WTC11 (cell line): Measurements from ENCODE around the gene RPS16. TPM values are rescaled to one million over a fixed set of nuclear protein-coding genes. Genes with fewer than 3 reads are reported as not detected.

Source experiments
- ATAC-seq: fragments of 200-7000 bp; cut with Tn5 transposase; 2 replicates; pipeline ENCODE4 v1.10.0; 2021; ENCODE audit warnings: mild to moderate bottlenecking, moderate library complexity
- CTCF ChIA-PET: fragments of 300-600 bp; sonication (Branson Sonifier 250); formaldehyde crosslinking; loops from one replicate; lab custom pipeline; 2021; ENCODE audit warnings: antibody characterized with exemption; lab: Charles Lee
- POLR2A ChIA-PET: fragments of 350-600 bp; sonication (Branson Sonifier 250); formaldehyde crosslinking; loops from one replicate; lab custom pipeline; 2021; ENCODE audit warnings: antibody characterized with exemption; lab: Charles Lee
- DNase-seq: peaks from one replicate; pipeline ENCODE4 v3.0.0; 2021; ENCODE audit warnings: low spot score
- H3K27ac Mint-ChIP-seq: 2 replicates; pipeline ENCODE4 v1.8.0; 2021; ENCODE audit warnings: mixed read lengths
- H3K27me3 Mint-ChIP-seq: 2 replicates; pipeline ENCODE4 v1.8.0; 2021; ENCODE audit warnings: low read depth, mild to moderate bottlenecking, moderate library complexity, mixed read lengths
- H3K36me3 Mint-ChIP-seq: 2 replicates; pipeline ENCODE4 v1.8.0; 2021; ENCODE audit warnings: mixed read lengths
- H3K4me1 Mint-ChIP-seq: 2 replicates; pipeline ENCODE4 v1.8.0; 2022; ENCODE audit warnings: mixed read lengths
- H3K4me3 Mint-ChIP-seq: 2 replicates; pipeline ENCODE4 v1.8.0; 2021; ENCODE audit warnings: mild to moderate bottlenecking, moderate library complexity, mixed read lengths
- H3K9me3 Mint-ChIP-seq: 2 replicates; pipeline ENCODE4 v1.8.0; 2021; ENCODE audit warnings: mixed read lengths
- CREB1 ChIP-seq: sonication (generic); formaldehyde crosslinking; IDR thresholded peaks from 2 replicates; pipeline ENCODE4 v1.8.0; 2023; ENCODE audit warnings: mild to moderate bottlenecking, missing genetic modification reagents
- ELF4 ChIP-seq: sonication (generic); formaldehyde crosslinking; IDR thresholded peaks from 2 replicates; pipeline ENCODE4 v1.8.1; 2022; ENCODE audit warnings: low read depth, mild to moderate bottlenecking, moderate library complexity, missing genetic modification reagents
- ETV6 ChIP-seq: sonication (generic); formaldehyde crosslinking; IDR thresholded peaks from 2 replicates; pipeline ENCODE4 v1.8.1; 2022; ENCODE audit warnings: mild to moderate bottlenecking, missing genetic modification reagents
- ZNF138 ChIP-seq: sonication (generic); formaldehyde crosslinking; conservative IDR thresholded peaks from 2 replicates; pipeline ENCODE4 v1.8.1; 2022; ENCODE audit warnings: mild to moderate bottlenecking, moderate library complexity, missing genetic modification reagents
- ZNF219 ChIP-seq: sonication (generic); formaldehyde crosslinking; IDR thresholded peaks from 2 replicates; pipeline ENCODE4 v1.8.0; 2023; ENCODE audit warnings: missing genetic modification reagents, mild to moderate bottlenecking, borderline replicate concordance
- ZNF423 ChIP-seq: fragments of 250-450 bp; sonication (Bioruptor Pico); IDR thresholded peaks from 2 replicates; pipeline ENCODE4 v2.1.2; 2022; ENCODE audit warnings: mild to moderate bottlenecking, moderate library complexity
- total RNA-seq: library from RNA; stranded (reverse); gene quantifications from 3 replicates; pipeline ENCODE4 v1.2.3, GENCODE V29; 2021
- TF ChIP-seq, protein P1 (sequence below): sonication (generic); formaldehyde crosslinking; IDR thresholded peaks from 2 replicates; pipeline ENCODE4 v1.8.0; 2022; ENCODE audit warnings: missing genetic modification reagents
- TF ChIP-seq, protein P2 (sequence below): sonication (generic); formaldehyde crosslinking; IDR thresholded peaks from 2 replicates; pipeline ENCODE4 v1.8.0; 2023; ENCODE audit warnings: missing genetic modification reagents, mild to moderate bottlenecking, borderline replicate concordance
- TF ChIP-seq, protein P3 (sequence below): sonication (generic); formaldehyde crosslinking; IDR thresholded peaks from 2 replicates; pipeline ENCODE4 v1.8.0; 2023; ENCODE audit warnings: mild to moderate bottlenecking, missing genetic modification reagents
- TF ChIP-seq, protein P4 (sequence below): sonication (generic); formaldehyde crosslinking; IDR thresholded peaks from 2 replicates; pipeline ENCODE4 v1.8.1; 2023; ENCODE audit warnings: mild to moderate bottlenecking, missing genetic modification reagents, moderate library complexity
- TF ChIP-seq, protein P5 (sequence below): fragments of 250-450 bp; sonication (Bioruptor Pico); IDR thresholded peaks from 2 replicates; pipeline ENCODE4 v1.9.0; 2021; ENCODE audit warnings: mild to moderate bottlenecking
- TF ChIP-seq, protein P6 (sequence below): fragments of 250-450 bp; sonication (Bioruptor Pico); IDR thresholded peaks from 2 replicates; pipeline ENCODE4 v1.9.0; 2021; ENCODE audit warnings: mild to moderate bottlenecking, borderline replicate concordance
- TF ChIP-seq, protein P7 (sequence below): sonication (generic); formaldehyde crosslinking; IDR thresholded peaks from 2 replicates; pipeline ENCODE4 v1.8.1; 2023; ENCODE audit warnings: mild to moderate bottlenecking, missing genetic modification reagents, borderline replicate concordance
- TF ChIP-seq, protein P8 (sequence below): sonication (generic); formaldehyde crosslinking; IDR thresholded peaks from 2 replicates; pipeline ENCODE4 v1.8.0; 2022; ENCODE audit warnings: mild to moderate bottlenecking, missing genetic modification reagents

The RPS16 gene
- total RNA-seq, 1 experiment from 2014 or later = 2,962 TPM

DNA sequence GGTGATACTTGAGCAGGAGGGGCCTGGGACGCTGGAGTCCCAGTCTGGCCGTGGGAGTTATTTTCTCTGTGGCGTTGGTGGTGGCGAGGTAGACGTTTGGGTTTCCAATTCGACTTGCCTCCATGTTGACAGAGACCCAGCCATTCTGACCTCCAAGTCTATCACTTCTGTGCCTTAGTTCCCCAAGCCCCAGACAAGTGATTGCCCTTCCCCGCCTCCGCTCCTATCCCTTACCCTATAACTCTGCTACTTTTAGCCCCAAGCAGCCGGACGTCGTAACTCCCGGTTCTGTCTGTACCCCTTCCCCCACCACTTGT is 45.4 kb upstream of the RPS16 start:
- no peak for ATAC-seq
- ChIA-PET CTCF (interaction anchor here (1.0 to 1.5 kb wide), 10 partner anchors 17 to 83 kb away, joined by 3 to 20 read pairs (median 4); partner anchors contain the start of genes DLL3, EID2B and RPS16), POLR2A (interaction anchor here (0.6 to 1.2 kb wide), 7 partner anchors 17 to 90 kb away, joined by 3 to 7 read pairs (median 5); partner anchors contain the start of genes DLL3, MED29, PAF1 and RPS16)
- peaks cover 18% of the 10 kb centered on the region for H3K4me1 Mint-ChIP-seq
- DNase-seq = no peak
- peak overlapping the region; percentile 87 for H3K27ac Mint-ChIP-seq
- H3K36me3 Mint-ChIP-seq = peaks cover 24% of the 10 kb centered on the region
- peak overlapping the region; percentile 91 for H3K4me3 Mint-ChIP-seq
- no peaks in the 10 kb centered on the region for H3K9me3 Mint-ChIP-seq
- no peaks in the 10 kb centered on the region for H3K27me3 Mint-ChIP-seq
- TF ChIP-seq, protein P1, sequence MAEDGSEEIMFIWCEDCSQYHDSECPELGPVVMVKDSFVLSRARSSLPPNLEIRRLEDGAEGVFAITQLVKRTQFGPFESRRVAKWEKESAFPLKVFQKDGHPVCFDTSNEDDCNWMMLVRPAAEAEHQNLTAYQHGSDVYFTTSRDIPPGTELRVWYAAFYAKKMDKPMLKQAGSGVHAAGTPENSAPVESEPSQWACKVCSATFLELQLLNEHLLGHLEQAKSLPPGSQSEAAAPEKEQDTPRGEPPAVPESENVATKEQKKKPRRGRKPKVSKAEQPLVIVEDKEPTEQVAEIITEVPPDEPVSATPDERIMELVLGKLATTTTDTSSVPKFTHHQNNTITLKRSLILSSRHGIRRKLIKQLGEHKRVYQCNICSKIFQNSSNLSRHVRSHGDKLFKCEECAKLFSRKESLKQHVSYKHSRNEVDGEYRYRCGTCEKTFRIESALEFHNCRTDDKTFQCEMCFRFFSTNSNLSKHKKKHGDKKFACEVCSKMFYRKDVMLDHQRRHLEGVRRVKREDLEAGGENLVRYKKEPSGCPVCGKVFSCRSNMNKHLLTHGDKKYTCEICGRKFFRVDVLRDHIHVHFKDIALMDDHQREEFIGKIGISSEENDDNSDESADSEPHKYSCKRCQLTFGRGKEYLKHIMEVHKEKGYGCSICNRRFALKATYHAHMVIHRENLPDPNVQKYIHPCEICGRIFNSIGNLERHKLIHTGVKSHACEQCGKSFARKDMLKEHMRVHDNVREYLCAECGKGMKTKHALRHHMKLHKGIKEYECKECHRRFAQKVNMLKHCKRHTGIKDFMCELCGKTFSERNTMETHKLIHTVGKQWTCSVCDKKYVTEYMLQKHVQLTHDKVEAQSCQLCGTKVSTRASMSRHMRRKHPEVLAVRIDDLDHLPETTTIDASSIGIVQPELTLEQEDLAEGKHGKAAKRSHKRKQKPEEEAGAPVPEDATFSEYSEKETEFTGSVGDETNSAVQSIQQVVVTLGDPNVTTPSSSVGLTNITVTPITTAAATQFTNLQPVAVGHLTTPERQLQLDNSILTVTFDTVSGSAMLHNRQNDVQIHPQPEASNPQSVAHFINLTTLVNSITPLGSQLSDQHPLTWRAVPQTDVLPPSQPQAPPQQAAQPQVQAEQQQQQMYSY (CRISPR knock-in tag) = no peak
- TF ChIP-seq ZNF423 (CRISPR knock-in tag) (no peak), ZNF219 (CRISPR knock-in tag) (no peak), ELF4 (CRISPR knock-in tag) (no peak), ETV6 (CRISPR knock-in tag) (no peak), ZNF138 (CRISPR knock-in tag) (no peak), CREB1 (no peak)
- TF ChIP-seq, protein P2, sequence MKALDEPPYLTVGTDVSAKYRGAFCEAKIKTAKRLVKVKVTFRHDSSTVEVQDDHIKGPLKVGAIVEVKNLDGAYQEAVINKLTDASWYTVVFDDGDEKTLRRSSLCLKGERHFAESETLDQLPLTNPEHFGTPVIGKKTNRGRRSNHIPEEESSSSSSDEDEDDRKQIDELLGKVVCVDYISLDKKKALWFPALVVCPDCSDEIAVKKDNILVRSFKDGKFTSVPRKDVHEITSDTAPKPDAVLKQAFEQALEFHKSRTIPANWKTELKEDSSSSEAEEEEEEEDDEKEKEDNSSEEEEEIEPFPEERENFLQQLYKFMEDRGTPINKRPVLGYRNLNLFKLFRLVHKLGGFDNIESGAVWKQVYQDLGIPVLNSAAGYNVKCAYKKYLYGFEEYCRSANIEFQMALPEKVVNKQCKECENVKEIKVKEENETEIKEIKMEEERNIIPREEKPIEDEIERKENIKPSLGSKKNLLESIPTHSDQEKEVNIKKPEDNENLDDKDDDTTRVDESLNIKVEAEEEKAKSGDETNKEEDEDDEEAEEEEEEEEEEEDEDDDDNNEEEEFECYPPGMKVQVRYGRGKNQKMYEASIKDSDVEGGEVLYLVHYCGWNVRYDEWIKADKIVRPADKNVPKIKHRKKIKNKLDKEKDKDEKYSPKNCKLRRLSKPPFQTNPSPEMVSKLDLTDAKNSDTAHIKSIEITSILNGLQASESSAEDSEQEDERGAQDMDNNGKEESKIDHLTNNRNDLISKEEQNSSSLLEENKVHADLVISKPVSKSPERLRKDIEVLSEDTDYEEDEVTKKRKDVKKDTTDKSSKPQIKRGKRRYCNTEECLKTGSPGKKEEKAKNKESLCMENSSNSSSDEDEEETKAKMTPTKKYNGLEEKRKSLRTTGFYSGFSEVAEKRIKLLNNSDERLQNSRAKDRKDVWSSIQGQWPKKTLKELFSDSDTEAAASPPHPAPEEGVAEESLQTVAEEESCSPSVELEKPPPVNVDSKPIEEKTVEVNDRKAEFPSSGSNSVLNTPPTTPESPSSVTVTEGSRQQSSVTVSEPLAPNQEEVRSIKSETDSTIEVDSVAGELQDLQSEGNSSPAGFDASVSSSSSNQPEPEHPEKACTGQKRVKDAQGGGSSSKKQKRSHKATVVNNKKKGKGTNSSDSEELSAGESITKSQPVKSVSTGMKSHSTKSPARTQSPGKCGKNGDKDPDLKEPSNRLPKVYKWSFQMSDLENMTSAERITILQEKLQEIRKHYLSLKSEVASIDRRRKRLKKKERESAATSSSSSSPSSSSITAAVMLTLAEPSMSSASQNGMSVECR (CRISPR knock-in tag) = no peak
- TF ChIP-seq, protein P3, sequence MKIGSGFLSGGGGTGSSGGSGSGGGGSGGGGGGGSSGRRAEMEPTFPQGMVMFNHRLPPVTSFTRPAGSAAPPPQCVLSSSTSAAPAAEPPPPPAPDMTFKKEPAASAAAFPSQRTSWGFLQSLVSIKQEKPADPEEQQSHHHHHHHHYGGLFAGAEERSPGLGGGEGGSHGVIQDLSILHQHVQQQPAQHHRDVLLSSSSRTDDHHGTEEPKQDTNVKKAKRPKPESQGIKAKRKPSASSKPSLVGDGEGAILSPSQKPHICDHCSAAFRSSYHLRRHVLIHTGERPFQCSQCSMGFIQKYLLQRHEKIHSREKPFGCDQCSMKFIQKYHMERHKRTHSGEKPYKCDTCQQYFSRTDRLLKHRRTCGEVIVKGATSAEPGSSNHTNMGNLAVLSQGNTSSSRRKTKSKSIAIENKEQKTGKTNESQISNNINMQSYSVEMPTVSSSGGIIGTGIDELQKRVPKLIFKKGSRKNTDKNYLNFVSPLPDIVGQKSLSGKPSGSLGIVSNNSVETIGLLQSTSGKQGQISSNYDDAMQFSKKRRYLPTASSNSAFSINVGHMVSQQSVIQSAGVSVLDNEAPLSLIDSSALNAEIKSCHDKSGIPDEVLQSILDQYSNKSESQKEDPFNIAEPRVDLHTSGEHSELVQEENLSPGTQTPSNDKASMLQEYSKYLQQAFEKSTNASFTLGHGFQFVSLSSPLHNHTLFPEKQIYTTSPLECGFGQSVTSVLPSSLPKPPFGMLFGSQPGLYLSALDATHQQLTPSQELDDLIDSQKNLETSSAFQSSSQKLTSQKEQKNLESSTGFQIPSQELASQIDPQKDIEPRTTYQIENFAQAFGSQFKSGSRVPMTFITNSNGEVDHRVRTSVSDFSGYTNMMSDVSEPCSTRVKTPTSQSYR (CRISPR knock-in tag) = no peak
- TF ChIP-seq, protein P4, sequence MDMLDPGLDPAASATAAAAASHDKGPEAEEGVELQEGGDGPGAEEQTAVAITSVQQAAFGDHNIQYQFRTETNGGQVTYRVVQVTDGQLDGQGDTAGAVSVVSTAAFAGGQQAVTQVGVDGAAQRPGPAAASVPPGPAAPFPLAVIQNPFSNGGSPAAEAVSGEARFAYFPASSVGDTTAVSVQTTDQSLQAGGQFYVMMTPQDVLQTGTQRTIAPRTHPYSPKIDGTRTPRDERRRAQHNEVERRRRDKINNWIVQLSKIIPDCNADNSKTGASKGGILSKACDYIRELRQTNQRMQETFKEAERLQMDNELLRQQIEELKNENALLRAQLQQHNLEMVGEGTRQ = no peak
- TF ChIP-seq, protein P5, sequence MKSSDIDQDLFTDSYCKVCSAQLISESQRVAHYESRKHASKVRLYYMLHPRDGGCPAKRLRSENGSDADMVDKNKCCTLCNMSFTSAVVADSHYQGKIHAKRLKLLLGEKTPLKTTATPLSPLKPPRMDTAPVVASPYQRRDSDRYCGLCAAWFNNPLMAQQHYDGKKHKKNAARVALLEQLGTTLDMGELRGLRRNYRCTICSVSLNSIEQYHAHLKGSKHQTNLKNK = no peak
- TF ChIP-seq, protein P6, sequence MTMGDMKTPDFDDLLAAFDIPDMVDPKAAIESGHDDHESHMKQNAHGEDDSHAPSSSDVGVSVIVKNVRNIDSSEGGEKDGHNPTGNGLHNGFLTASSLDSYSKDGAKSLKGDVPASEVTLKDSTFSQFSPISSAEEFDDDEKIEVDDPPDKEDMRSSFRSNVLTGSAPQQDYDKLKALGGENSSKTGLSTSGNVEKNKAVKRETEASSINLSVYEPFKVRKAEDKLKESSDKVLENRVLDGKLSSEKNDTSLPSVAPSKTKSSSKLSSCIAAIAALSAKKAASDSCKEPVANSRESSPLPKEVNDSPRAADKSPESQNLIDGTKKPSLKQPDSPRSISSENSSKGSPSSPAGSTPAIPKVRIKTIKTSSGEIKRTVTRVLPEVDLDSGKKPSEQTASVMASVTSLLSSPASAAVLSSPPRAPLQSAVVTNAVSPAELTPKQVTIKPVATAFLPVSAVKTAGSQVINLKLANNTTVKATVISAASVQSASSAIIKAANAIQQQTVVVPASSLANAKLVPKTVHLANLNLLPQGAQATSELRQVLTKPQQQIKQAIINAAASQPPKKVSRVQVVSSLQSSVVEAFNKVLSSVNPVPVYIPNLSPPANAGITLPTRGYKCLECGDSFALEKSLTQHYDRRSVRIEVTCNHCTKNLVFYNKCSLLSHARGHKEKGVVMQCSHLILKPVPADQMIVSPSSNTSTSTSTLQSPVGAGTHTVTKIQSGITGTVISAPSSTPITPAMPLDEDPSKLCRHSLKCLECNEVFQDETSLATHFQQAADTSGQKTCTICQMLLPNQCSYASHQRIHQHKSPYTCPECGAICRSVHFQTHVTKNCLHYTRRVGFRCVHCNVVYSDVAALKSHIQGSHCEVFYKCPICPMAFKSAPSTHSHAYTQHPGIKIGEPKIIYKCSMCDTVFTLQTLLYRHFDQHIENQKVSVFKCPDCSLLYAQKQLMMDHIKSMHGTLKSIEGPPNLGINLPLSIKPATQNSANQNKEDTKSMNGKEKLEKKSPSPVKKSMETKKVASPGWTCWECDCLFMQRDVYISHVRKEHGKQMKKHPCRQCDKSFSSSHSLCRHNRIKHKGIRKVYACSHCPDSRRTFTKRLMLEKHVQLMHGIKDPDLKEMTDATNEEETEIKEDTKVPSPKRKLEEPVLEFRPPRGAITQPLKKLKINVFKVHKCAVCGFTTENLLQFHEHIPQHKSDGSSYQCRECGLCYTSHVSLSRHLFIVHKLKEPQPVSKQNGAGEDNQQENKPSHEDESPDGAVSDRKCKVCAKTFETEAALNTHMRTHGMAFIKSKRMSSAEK (CRISPR knock-in tag) = no peak
- TF ChIP-seq, protein P7, sequence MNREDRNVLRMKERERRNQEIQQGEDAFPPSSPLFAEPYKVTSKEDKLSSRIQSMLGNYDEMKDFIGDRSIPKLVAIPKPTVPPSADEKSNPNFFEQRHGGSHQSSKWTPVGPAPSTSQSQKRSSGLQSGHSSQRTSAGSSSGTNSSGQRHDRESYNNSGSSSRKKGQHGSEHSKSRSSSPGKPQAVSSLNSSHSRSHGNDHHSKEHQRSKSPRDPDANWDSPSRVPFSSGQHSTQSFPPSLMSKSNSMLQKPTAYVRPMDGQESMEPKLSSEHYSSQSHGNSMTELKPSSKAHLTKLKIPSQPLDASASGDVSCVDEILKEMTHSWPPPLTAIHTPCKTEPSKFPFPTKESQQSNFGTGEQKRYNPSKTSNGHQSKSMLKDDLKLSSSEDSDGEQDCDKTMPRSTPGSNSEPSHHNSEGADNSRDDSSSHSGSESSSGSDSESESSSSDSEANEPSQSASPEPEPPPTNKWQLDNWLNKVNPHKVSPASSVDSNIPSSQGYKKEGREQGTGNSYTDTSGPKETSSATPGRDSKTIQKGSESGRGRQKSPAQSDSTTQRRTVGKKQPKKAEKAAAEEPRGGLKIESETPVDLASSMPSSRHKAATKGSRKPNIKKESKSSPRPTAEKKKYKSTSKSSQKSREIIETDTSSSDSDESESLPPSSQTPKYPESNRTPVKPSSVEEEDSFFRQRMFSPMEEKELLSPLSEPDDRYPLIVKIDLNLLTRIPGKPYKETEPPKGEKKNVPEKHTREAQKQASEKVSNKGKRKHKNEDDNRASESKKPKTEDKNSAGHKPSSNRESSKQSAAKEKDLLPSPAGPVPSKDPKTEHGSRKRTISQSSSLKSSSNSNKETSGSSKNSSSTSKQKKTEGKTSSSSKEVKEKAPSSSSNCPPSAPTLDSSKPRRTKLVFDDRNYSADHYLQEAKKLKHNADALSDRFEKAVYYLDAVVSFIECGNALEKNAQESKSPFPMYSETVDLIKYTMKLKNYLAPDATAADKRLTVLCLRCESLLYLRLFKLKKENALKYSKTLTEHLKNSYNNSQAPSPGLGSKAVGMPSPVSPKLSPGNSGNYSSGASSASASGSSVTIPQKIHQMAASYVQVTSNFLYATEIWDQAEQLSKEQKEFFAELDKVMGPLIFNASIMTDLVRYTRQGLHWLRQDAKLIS = no peak
- TF ChIP-seq, protein P8, sequence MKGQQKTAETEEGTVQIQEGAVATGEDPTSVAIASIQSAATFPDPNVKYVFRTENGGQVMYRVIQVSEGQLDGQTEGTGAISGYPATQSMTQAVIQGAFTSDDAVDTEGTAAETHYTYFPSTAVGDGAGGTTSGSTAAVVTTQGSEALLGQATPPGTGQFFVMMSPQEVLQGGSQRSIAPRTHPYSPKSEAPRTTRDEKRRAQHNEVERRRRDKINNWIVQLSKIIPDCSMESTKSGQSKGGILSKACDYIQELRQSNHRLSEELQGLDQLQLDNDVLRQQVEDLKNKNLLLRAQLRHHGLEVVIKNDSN (CRISPR knock-in tag) = no peak
